Measurements from ENCODE around the gene ZNF609.

ZNF609 gene

DNA sequence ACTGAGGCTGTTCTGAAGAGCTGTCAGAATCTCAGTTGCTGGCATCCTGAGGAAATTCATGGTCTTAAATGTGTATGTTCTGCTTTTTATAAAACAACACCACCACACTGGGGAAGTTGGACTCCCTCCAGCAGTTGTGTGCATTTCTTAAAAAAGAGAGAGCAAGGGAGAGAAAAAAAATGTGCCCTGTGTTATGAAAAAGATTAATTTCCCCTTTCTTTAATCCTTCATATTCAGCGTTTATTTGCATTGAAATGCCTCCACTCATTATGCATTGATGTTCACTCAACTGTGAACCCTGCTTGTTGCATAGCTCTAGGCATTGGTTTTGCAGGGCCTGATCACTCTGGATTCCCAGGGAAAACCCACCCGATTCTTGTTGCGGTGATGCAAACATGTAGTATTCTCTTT is 4.4 kb upstream of the ZNF609 start:
- TF ChIP-seq, protein P1, sequence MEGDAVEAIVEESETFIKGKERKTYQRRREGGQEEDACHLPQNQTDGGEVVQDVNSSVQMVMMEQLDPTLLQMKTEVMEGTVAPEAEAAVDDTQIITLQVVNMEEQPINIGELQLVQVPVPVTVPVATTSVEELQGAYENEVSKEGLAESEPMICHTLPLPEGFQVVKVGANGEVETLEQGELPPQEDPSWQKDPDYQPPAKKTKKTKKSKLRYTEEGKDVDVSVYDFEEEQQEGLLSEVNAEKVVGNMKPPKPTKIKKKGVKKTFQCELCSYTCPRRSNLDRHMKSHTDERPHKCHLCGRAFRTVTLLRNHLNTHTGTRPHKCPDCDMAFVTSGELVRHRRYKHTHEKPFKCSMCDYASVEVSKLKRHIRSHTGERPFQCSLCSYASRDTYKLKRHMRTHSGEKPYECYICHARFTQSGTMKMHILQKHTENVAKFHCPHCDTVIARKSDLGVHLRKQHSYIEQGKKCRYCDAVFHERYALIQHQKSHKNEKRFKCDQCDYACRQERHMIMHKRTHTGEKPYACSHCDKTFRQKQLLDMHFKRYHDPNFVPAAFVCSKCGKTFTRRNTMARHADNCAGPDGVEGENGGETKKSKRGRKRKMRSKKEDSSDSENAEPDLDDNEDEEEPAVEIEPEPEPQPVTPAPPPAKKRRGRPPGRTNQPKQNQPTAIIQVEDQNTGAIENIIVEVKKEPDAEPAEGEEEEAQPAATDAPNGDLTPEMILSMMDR (IDR thresholded peaks at IDR 0.05; ENCODE audit: control insufficient read depth, extremely low read depth, insufficient read depth) = no peak
- no peak for DNase-seq (ENCODE audit: low read depth)

DNA sequence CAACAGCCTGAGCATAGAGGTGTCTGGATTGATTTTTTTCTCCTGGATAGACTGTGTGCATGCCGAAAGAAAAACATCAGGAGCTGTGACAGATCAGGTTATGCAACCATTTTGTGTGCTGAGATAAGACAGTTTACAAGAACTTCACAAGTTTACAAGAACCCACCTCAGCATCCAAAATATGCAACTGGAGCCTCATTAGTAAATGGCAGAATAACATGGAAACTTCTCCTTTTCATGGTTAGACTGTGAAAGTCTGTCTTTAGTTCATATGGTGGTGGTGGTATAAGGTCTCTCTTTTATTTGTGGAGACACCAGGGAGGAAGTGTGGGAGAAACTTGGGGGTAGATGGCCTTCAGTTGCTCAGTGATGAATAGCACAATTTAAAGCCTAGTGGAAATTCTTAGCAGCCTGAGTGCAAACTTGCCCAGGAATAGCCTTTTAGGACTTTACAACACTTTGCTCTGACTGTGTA is 3.7 kb upstream of the ZNF609 start:
- DNase-seq (ENCODE audit: low read depth) = peak; percentile 36
- H3K4me3 ChIP-seq (ENCODE audit: low read depth, low read length) = no peak overlapping the region
- TF ChIP-seq, protein P1 (IDR thresholded peaks at IDR 0.05; ENCODE audit: control insufficient read depth, extremely low read depth, insufficient read depth) = no peak

More for the DNA sequence above, 4.4 kb upstream of the ZNF609 start:
- no peak overlapping the region for H3K4me3 ChIP-seq (ENCODE audit: low read depth, low read length)

DNA sequence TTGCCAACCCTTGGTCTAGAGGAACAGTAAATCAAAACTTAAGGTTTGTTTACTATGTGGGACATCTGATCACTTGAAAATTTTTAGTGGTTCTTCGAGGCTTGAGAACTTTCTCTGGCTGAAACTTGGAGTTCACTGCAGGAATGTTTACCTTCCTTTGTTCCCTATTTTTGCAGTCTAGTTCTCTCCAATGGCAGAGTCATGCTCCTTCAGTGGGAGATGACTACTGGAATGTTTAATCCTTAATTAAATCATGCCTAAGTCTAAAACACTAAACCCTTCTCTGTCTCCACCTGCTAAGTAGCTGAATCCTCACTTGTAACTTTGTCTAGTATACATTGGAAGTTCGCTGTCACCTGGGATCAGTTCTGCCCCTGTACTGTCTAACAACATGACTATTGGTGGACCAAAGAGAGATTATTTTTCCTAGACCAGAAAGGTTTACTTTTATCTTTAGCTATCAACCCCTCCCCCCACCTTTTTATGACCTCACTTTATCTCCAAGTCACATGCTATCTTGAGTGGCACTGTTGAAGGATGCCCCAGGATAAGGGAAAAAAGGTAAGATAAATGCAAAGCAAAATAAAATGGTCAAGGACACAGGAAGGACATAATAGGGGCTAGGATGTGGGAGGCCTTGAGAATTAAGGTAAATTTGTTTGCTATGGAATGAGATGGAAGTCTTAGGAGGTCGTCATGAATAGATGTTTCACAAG is 1.2 kb upstream of the ZNF609 start:
- no peak overlapping the region for H3K4me3 ChIP-seq (ENCODE audit: low read depth, low read length)
- no peak for DNase-seq (ENCODE audit: low read depth)
- TF ChIP-seq, protein P1 (IDR thresholded peaks at IDR 0.05; ENCODE audit: control insufficient read depth, extremely low read depth, insufficient read depth) = no peak

DNA sequence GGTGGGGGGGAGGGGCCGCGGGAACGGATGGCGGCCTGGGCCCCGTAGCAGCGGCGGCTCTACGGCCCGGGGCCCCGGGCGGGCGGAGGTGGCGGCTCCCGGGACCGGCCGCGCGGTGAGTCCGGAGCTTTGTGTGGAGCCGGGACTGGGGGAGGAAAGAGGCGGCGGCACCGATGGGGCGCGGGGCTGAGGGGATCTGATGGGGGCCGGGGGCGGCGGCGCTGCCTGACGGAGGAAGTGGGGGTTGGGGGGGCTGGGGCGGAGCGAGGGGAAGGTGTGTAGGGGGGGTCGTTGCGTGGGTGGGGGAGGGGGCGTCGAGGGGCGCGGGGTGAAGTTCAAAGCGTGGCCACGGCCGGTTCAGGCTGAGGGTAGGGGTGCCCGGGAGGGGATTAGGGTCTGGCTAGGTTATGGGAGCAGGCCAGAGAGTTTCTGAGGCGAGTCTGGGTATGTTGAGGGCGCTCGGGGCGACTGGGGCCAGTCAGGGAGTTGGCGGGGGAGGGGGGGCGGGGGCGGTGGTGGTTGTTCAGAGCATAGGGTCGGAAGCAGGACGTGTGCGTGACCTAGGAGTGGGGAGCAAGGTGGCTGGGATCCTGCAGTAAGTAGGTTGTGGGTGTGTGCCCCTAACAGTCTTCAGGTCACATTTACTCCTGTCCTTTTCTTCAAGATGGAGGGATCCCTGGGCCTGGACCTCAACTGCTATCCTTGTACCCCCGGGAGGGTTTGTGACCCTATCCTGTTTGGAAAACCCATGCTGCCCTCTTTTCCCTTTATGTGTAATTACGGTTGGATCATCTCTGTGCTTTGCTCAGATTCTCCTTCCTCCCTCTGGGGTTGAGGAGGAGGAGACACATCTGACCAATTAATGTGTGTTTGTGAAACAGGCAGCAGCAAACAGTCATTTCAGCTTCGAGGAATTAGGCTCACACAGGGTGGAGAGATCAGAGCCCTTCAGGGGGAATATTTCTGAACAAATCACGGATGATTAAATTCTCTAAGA is 644 bp downstream of the ZNF609 start:
- DNase-seq (ENCODE audit: low read depth) = peak; percentile 62
- TF ChIP-seq, protein P1 (IDR thresholded peaks at IDR 0.05; ENCODE audit: control insufficient read depth, extremely low read depth, insufficient read depth) = no peak
- H3K4me3 ChIP-seq (ENCODE audit: low read depth, low read length) = peak overlapping the region; percentile 58

DNA sequence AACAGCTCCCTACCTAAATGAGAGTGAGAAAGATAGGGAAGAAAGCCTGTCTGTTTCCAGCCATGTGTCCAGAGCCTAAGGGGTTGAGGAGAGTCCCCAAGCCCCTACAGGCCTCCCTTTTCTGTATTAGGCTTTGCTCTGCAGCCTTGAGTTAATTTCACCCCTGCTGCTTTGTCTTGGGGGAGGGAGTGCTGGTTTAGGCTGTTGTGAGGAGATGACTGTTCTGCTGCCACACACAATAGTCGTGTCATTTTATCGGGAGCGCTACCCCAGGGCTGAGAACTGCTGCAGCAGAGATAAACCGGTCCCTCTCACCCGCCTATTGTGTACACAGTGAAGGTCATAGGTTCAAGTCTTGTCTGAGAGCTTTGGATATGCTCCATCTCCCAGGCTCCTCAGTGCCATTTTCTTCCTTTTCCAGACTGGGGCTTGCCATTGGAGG is 1.4 kb downstream of the ZNF609 start:
- TF ChIP-seq, protein P1 (IDR thresholded peaks at IDR 0.05; ENCODE audit: control insufficient read depth, extremely low read depth, insufficient read depth) = no peak
- no peak for DNase-seq (ENCODE audit: low read depth)
- H3K4me3 ChIP-seq (ENCODE audit: low read depth, low read length) = peak overlapping the region; percentile 58

DNA sequence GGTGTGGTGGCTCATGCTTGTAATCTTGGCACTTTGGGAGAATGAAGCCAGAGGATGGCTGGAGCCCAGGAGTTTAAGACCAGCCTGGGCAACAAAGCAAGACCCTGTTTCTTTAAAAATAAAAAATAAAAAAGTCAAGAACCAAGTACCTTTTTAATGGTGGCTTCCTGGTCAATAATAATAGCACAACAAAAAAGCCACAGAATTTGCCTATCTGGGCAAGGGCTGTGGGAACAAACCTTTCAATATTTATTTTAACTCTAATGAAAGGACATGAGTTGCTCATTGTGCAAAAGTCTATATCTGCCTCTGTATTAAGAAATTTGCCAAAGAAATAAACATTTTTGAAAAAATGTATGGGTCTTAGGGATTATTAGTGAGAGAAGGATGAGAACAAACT is 2.1 kb downstream of the ZNF609 start:
- no peak overlapping the region; the same call in 1 of the 2 replicates for H3K4me3 ChIP-seq (ENCODE audit: low read depth, low read length)
- DNase-seq (ENCODE audit: low read depth) = no peak
- TF ChIP-seq, protein P1 (IDR thresholded peaks at IDR 0.05; ENCODE audit: control insufficient read depth, extremely low read depth, insufficient read depth) = no peak
